ENCODE measurements around the gene PRCC. TPM values are rescaled to one million over a fixed set of nuclear protein-coding genes. Genes with fewer than 3 reads are reported as not detected.

The PRCC gene
- total and polyA plus RNA-seq, 12 donors: 35.9 to 137 (median 58.7) TPM

DNA sequence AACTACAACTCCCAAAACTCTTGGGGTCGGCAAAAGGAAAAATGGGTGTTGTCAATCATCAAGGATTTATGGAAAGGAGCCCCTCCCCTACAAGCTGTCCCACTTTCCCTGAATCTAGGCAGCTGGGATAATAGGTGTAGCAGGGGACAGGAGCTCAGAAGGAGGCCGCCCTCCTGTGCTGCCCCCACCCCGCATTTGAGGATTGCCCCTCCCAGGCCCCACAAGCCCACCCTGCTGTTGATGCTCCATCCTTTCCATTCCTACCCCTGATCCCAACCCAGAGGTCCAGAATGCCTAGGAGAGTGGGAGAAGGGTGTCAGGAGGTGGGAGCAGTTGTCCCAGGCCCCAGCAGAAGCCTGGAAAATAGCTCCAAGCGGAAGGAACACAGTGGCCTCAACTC is 24.5 kb upstream of the PRCC start:
- TF ChIP-seq, protein P1, sequence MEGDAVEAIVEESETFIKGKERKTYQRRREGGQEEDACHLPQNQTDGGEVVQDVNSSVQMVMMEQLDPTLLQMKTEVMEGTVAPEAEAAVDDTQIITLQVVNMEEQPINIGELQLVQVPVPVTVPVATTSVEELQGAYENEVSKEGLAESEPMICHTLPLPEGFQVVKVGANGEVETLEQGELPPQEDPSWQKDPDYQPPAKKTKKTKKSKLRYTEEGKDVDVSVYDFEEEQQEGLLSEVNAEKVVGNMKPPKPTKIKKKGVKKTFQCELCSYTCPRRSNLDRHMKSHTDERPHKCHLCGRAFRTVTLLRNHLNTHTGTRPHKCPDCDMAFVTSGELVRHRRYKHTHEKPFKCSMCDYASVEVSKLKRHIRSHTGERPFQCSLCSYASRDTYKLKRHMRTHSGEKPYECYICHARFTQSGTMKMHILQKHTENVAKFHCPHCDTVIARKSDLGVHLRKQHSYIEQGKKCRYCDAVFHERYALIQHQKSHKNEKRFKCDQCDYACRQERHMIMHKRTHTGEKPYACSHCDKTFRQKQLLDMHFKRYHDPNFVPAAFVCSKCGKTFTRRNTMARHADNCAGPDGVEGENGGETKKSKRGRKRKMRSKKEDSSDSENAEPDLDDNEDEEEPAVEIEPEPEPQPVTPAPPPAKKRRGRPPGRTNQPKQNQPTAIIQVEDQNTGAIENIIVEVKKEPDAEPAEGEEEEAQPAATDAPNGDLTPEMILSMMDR (IDR thresholded peaks at IDR 0.05): no peak
- TF ChIP-seq POLR2A (IDR thresholded peaks at IDR 0.05): no peak
- Histone ChIP-seq H3K9me3 (replicated peaks in 1 of 3) (no peaks in the 10 kb centered on the region), H3K4me1 (replicated peaks in 1 of 2) (peaks cover 21 to 34% of the 10 kb centered on the region in 2 donors), H3K27ac (no peak overlapping the region), H3K4me3 (no peak overlapping the region), H3K27me3 (no peaks in the 10 kb centered on the region), H3K36me3 (replicated peaks in 1 of 2) (peaks cover 0 to 24% of the 10 kb centered on the region in 2 donors)
- 88 to 96% (median 95%) methylated on average over 4 of the region's 4 CpGs for WGBS, 4 donors
- no peak for DNase-seq
- intact Hi-C loops (cut with DNase I): no loop called here

DNA sequence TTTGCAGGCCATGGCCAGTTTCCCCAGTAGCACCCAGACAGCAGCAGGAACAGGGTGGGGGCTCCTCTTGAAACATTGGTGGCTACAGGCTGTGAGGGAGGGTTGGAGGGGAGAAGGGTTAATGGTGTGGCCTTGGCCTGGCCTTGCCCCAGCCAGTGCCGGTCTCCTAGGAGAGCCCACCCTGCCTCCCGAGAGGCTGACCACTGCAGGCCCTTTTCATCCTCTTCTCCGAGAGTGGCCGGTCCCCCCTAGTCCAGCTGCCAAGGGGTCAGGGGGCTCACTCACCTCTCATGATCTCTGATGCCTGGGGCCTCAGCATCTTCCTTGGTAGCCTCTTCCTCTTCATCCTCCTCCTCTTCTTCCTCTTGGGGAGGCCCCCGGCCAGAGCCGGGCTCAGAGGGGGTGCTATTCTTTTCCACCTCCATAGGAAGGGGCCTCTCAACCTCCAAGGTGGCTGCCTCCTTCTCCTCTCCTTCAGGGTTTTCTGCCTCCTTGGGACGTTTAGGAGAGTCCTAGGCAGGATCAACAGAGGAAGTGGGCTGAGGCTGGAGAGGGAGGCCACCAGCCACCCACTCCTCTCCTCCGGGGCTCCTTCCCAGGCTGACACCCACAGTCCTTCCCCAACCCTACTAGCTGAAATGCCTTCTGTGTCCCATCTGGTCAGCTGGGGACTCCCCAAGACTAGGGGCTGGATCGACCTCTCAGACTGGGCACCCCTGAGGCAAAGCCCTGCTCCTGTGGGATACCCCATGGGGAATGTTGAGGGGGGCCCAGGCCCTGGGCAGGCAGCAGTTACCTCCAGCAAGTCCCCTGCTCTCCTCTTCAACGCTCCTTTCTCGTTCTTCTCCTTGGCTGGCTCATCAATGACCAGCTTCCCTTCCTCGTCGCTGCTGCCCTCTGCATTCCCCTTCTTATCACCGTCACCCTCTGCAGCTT is 23.7 kb upstream of the PRCC start:
- intact Hi-C loops (cut with DNase I): no loop called here
- no peaks in the 10 kb centered on the region for H3K9me3 ChIP-seq (replicated peaks in 1 of 3)
- TF ChIP-seq POLR2A (IDR thresholded peaks at IDR 0.05): no peak
- TF ChIP-seq, protein P1 (IDR thresholded peaks at IDR 0.05): no peak
- no peaks in the 10 kb centered on the region for H3K27me3 ChIP-seq
- no peak for DNase-seq
- peak overlapping the region in 2 of 5 donors; percentile 12 to 98 for H3K27ac ChIP-seq
- H3K36me3 ChIP-seq (replicated peaks in 1 of 2): peaks cover 0 to 21% of the 10 kb centered on the region in 2 donors
- WGBS, 4 donors: 76 to 80% (median 80%) methylated on average over 12 to 14 of the region's 14 CpGs
- H3K4me1 ChIP-seq (replicated peaks in 1 of 2): peaks cover 30 to 42% of the 10 kb centered on the region in 2 donors
- H3K4me3 ChIP-seq: no peak overlapping the region

DNA sequence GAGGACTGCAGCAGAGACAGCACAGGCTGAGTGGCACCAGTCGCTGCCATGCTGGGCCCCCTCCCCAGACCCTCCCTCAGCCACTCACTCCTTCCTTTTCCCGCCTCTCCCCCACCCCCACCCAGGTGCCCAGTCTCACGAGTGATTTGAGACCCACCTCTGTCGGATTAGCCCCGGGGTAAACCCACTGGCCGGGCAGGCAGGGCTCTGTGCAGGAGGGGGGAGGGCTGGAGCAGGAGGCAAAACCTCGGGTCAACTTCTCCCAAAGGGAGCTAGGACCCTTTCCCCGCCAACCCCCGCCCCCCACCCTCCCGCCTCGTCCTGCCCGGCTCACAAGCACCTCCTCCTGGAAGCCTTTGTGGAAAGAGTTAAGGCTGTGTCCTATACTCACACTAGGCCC is 23.0 kb upstream of the PRCC start:
- DNase-seq: no peak
- no peaks in the 10 kb centered on the region for H3K9me3 ChIP-seq (replicated peaks in 1 of 3)
- intact Hi-C loops (cut with DNase I): no loop called here
- H3K4me1 ChIP-seq (replicated peaks in 1 of 2): peaks cover 37 to 49% of the 10 kb centered on the region in 2 donors
- 66 to 84% (median 80%) methylated on average over 7 to 12 of the region's 12 CpGs for WGBS, 4 donors
- peaks cover 0 to 21% of the 10 kb centered on the region in 2 donors for H3K36me3 ChIP-seq (replicated peaks in 1 of 2)
- no peaks in the 10 kb centered on the region for H3K27me3 ChIP-seq
- H3K27ac ChIP-seq: peak overlapping the region in 2 of 5 donors; percentile 98
- TF ChIP-seq, protein P1 (IDR thresholded peaks at IDR 0.05): no peak
- no peak overlapping the region for H3K4me3 ChIP-seq

DNA sequence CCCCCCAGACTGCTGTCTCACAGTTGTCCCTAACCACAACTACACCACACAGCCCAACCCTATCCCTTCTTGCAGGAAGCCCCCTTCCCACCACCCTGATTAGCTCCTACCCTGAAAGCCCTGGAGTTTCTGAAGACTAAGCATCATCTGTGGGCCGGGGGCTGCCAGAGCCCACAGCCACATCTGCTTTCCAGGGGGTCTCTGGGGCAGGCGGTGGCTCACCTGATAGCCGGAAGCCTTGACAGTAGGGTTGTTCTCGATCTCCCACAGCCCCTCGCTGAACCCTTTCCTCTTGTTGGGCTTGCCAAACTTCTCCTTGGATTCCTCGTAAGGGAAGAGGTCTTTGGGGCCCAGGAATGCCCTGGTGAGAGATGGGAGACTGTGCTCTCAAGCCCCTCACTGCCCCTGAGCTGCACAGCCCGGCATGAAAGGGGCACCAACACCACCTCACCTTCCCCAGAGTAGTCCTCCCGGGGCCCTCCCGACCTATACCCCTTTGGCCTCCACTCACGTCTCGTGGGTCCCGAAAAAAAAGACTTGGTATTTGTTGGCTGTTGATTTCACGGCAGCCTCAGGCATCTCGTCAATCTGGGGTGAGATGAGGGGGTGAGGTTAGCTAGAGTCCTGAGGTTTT is 22.4 kb upstream of the PRCC start:
- WGBS, 4 donors: 80 to 93% (median 83%) methylated on average over 2 to 14 of the region's 14 CpGs
- H3K27ac ChIP-seq: peak overlapping the region in 2 of 5 donors; percentile 98

More for the DNA sequence above, 22.4 kb upstream of the PRCC start:
- Histone ChIP-seq H3K4me1 (replicated peaks in 1 of 2) (peaks cover 42 to 54% of the 10 kb centered on the region in 2 donors), H3K4me3 (no peak overlapping the region), H3K36me3 (replicated peaks in 1 of 2) (peaks cover 0 to 21% of the 10 kb centered on the region in 2 donors), H3K9me3 (replicated peaks in 1 of 3) (no peaks in the 10 kb centered on the region), H3K27me3 (no peaks in the 10 kb centered on the region)
- intact Hi-C loops (cut with DNase I): no loop called here
- TF ChIP-seq, protein P1 (IDR thresholded peaks at IDR 0.05): no peak
- TF ChIP-seq POLR2A (IDR thresholded peaks at IDR 0.05): no peak
- DNase-seq: no peak

Measured in adrenal gland (tissue), 12 donors.